ENCODE measurements around the gene COX6A2. TPM values are rescaled to one million over a fixed set of nuclear protein-coding genes. Genes with fewer than 3 reads are reported as not detected.

COX6A2 gene
- polyA plus RNA-seq, 1 donor (not counting 4 experiments of a cell fraction or from before 2014, with no cell fraction given), result not detected

DNA sequence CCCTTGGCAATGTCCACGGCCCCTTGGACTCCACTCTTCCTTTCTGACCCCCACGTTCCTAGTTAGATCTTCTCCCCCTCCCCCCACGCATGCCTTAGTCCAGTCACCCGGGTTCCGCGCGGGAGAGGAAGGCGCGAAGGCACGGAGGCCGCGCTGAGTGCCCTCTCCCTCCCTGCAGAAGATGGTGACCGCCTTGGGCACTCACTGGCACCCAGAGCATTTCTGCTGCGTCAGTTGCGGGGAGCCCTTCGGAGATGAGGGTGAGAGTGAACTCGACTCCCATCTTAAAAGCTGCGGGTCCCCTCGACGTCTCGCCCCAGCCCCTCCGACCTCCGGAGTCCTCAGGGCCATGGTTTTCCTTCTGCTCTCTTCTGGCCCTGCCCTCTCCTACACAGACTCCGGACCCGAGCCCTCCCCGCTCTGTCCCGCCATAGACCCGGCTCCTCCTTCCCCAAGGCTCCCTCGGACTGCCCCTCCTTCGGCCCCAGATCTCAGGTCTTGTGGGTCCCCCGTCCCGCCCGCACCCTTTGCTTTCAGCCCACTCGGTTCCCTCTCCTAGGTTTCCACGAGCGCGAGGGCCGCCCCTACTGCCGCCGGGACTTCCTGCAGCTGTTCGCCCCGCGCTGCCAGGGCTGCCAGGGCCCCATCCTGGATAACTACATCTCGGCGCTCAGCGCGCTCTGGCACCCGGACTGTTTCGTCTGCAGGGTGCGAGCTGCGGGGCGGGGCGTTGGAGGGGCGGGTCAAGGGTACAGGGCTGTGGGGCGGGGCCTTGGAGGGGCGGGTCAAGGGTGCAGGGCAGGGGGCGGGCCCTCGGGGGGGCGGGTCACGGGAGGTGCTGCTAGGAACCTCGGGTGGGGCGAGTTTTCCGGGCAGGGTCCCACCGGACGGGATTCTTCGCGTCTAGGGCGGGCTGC is 48.4 kb upstream of the COX6A2 start:
- no peaks in the 10 kb centered on the region for H4K20me1 ChIP-seq (ENCODE audit: control insufficient read depth, extremely low read depth, insufficient read depth, low read length)

DNA sequence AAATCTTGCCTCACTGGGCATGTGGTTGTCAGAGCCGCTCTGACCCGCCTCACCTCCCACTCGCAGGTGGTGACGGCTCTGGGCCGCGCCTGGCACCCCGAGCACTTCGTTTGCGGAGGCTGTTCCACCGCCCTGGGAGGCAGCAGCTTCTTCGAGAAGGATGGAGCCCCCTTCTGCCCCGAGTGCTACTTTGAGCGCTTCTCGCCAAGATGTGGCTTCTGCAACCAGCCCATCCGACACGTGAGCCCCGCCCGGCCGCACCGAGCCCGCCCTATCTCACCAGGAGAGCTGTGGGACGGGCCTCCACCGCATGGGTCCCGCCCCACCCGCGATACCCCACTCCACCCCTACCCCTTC is 47.8 kb upstream of the COX6A2 start:
- H3K27ac ChIP-seq (ENCODE audit: control insufficient read depth, insufficient read depth, low read length), result no peak overlapping the region
- DNase-seq (ENCODE audit: low read depth, low spot score) (no peak), FAIRE-seq (no peak)
- no peak overlapping the region for H3K9ac ChIP-seq (ENCODE audit: control insufficient read depth, extremely low read depth, insufficient read depth, low read length)
- H3K27me3 ChIP-seq (ENCODE audit: control insufficient read depth, extremely low read depth, insufficient read depth, low read length), result no peaks in the 10 kb centered on the region
- H3K9me1 ChIP-seq (ENCODE audit: control insufficient read depth, extremely low read depth, insufficient read depth, low read length), result no peaks in the 10 kb centered on the region
- no peaks in the 10 kb centered on the region for H4K20me1 ChIP-seq (ENCODE audit: control insufficient read depth, extremely low read depth, insufficient read depth, low read length)
- H3K4me3 ChIP-seq (ENCODE audit: control insufficient read depth in 2 of 3, extremely low read depth in 1 of 3, insufficient read depth in 2 of 3, low read depth in 1 of 3, low read length in 3 of 3), result no peak overlapping the region
- H3K79me2 ChIP-seq (ENCODE audit: control insufficient read depth, insufficient read depth, low read length), result no peaks in the 10 kb centered on the region
- H3K36me3 ChIP-seq (ENCODE audit: control insufficient read depth in 2 of 2, extremely low read depth in 1 of 2, insufficient read depth in 2 of 2, low read length in 2 of 2), result peaks cover 0 to 3% of the 10 kb centered on the region in 2 experiments
- dilution Hi-C loops (cut with MboI; ENCODE audit: extremely low pct_ligation_motif_present, low sequenced_read_pairs), result no loop called here
- H3K9me3 ChIP-seq (ENCODE audit: control insufficient read depth, low read depth, low read length), result no peaks in the 10 kb centered on the region
- H2AFZ ChIP-seq (ENCODE audit: control insufficient read depth, low read length), result no peak overlapping the region
- no peak overlapping the region for H3K4me2 ChIP-seq (ENCODE audit: control insufficient read depth, extremely low read depth, insufficient read depth, low read depth, low read length)
- TF ChIP-seq EZH2 (IDR thresholded peaks at IDR 0.05; ENCODE audit: low read length) (no peak), CTCF (optimal IDR thresholded peaks at IDR 0.05 in 1 of 3, IDR thresholded peaks at IDR 0.05 in 1 of 3, conservative IDR thresholded peaks at IDR 0.05 in 1 of 3; ENCODE audit: extremely low read depth in 1 of 3, insufficient read depth in 2 of 3, low read length in 3 of 3) (no peak)
- peaks cover 5% of the 10 kb centered on the region for H3K4me1 ChIP-seq (ENCODE audit: control insufficient read depth, extremely low read depth, insufficient read depth, low read length)

More for the DNA sequence above, 48.4 kb upstream of the COX6A2 start:
- H3K27me3 ChIP-seq (ENCODE audit: control insufficient read depth, extremely low read depth, insufficient read depth, low read length), result no peaks in the 10 kb centered on the region
- H3K79me2 ChIP-seq (ENCODE audit: control insufficient read depth, insufficient read depth, low read length), result no peaks in the 10 kb centered on the region
- peak overlapping the region; percentile 41 for H3K9ac ChIP-seq (ENCODE audit: control insufficient read depth, extremely low read depth, insufficient read depth, low read length)
- peaks cover 0 to 3% of the 10 kb centered on the region in 2 experiments for H3K36me3 ChIP-seq (ENCODE audit: control insufficient read depth in 2 of 2, extremely low read depth in 1 of 2, insufficient read depth in 2 of 2, low read length in 2 of 2)
- DNase-seq (ENCODE audit: low read depth, low spot score) (no peak), FAIRE-seq (no peak)
- peak overlapping the region in 2 of 3 experiments; percentile 6 to 29 for H3K4me3 ChIP-seq (ENCODE audit: control insufficient read depth in 2 of 3, extremely low read depth in 1 of 3, insufficient read depth in 2 of 3, low read depth in 1 of 3, low read length in 3 of 3)
- H3K4me1 ChIP-seq (ENCODE audit: control insufficient read depth, extremely low read depth, insufficient read depth, low read length), result peaks cover 4% of the 10 kb centered on the region
- H3K4me2 ChIP-seq (ENCODE audit: control insufficient read depth, extremely low read depth, insufficient read depth, low read depth, low read length), result peak overlapping the region; percentile 47
- dilution Hi-C loops (cut with MboI; ENCODE audit: extremely low pct_ligation_motif_present, low sequenced_read_pairs), result no loop called here
- H3K27ac ChIP-seq (ENCODE audit: control insufficient read depth, insufficient read depth, low read length), result no peak overlapping the region
- no peak for TF ChIP-seq EZH2 (IDR thresholded peaks at IDR 0.05; ENCODE audit: low read length)
- TF ChIP-seq CTCF (optimal IDR thresholded peaks at IDR 0.05 in 1 of 3, IDR thresholded peaks at IDR 0.05 in 1 of 3, conservative IDR thresholded peaks at IDR 0.05 in 1 of 3; ENCODE audit: extremely low read depth in 1 of 3, insufficient read depth in 2 of 3, low read length in 3 of 3), result no peak
- peak overlapping the region; percentile 49 for H2AFZ ChIP-seq (ENCODE audit: control insufficient read depth, low read length)
- H3K9me1 ChIP-seq (ENCODE audit: control insufficient read depth, extremely low read depth, insufficient read depth, low read length), result no peaks in the 10 kb centered on the region
- H3K9me3 ChIP-seq (ENCODE audit: control insufficient read depth, low read depth, low read length), result no peaks in the 10 kb centered on the region

Data from keratinocyte (primary cell).